Esophagus muscularis mucosa (tissue), 4 donors: ENCODE results near the gene ZNF423. TPM values are rescaled to one million over a fixed set of nuclear protein-coding genes. Genes with fewer than 3 reads are reported as not detected.

ENCODE experiments used
- DNase-seq: peaks from one replicate; pipeline ENCODE4 v3.0.0-alpha.2; 2017; ENCODE audit errors: extremely low spot score
- H3K27ac ChIP-seq, 4 donors: fragments of 200-600 bp; sonication (generic); replicated peaks in 1 of 4; 1 replicate in 3 of 4; 2 replicates in 1 of 4; pipeline ENCODE4 v1.5.1; 2016 to 2019; ENCODE audit warnings: mild to moderate bottlenecking in 1 of 4
- H3K27me3 ChIP-seq, 4 donors: fragments of 200-600 bp; sonication (generic); one replicate each; pipeline versions ENCODE4 v1.5.1 to v1.6.0; 2016 to 2019
- H3K36me3 ChIP-seq, 4 donors: fragments of 200-600 bp; sonication (generic); one replicate each; pipeline ENCODE4 v1.5.1; 2016 to 2019
- H3K4me1 ChIP-seq, 4 donors: fragments of 200-600 bp; sonication (generic); one replicate each; pipeline ENCODE4 v1.5.1; 2016 to 2019
- H3K4me3 ChIP-seq, 4 donors: fragments of 200-600 bp; sonication (generic); 1 replicate in 2 of 4; 2 replicates in 2 of 4; pipeline ENCODE4 v1.5.1; 2016 to 2019; ENCODE audit warnings: mild to moderate bottlenecking in 4 of 4, moderate library complexity in 1 of 4
- H3K9me3 ChIP-seq, 4 donors: fragments of 200-600 bp; sonication (generic); 1 replicate in 3 of 4; 2 replicates in 1 of 4; pipeline ENCODE4 v1.5.1; 2016 to 2019
- CTCF ChIP-seq, 3 experiments: fragments of 200-600 bp in 2 of 3; fragments of 450-650 bp in 1 of 3; sonication (generic) in 2 of 3; IDR thresholded peaks; one replicate each; pipeline ENCODE4 v1.5.1; 2017 to 2019; ENCODE audit warnings: antibody characterized with exemption in 3 of 3, mild to moderate bottlenecking in 2 of 3, moderate library complexity in 1 of 3
- EP300 ChIP-seq: sonication (generic); formaldehyde crosslinking; IDR thresholded peaks from one replicate; pipeline ENCODE4 v1.6.1; 2017; ENCODE audit warnings: antibody characterized with exemption
- POLR2A ChIP-seq: fragments of 450-650 bp; IDR thresholded peaks from one replicate; pipeline ENCODE4 v1.6.1; 2017; ENCODE audit warnings: antibody characterized with exemption, moderate library complexity, mild to moderate bottlenecking, low read depth
- POLR2AphosphoS5 ChIP-seq, 2 donors: sonication (generic); formaldehyde crosslinking; IDR thresholded peaks; one replicate each; pipeline ENCODE4 v1.6.1; 2017; ENCODE audit warnings: antibody characterized with exemption in 2 of 2
- WGBS: methylation state at CpG from one replicate; pipeline ENCODE4 v1.1.5; 2018; 5-methylcytosine and 5-hydroxymethylcytosine counted together
- intact Hi-C: fragments of 100-400 bp; cut with DNase I; formaldehyde crosslinking; loops from one replicate; pipeline ENCODE4 v1.15.1; 2023
- total RNA-seq, 4 donors: library from RNA; depleted of rRNA; stranded (reverse); fragments of >200 nt; gene quantifications; one replicate each; pipeline versions ENCODE4 v1.1.0 to v1.2.1, GENCODE V29; 2016

ZNF423 gene
- total RNA-seq, 4 donors from 2014 or later = 8.7 to 22.5 (median 10.3) TPM

- Histone ChIP-seq H3K27me3 (peaks cover 0 to 2% (median 0%) of the 10 kb centered on the region in 4 donors), H3K36me3 (peaks cover 0 to 3% (median 0%) of the 10 kb centered on the region in 4 donors), H3K4me1 (peaks cover 13 to 30% (median 24%) of the 10 kb centered on the region in 4 donors), H3K9me3 (no peaks in the 10 kb centered on the region), H3K27ac (peak overlapping the region in 3 of 4 donors; percentile 6 to 46 (median 42)), H3K4me3 (no peak overlapping the region)
- 58% methylated on average over 8 of the region's 8 CpGs for WGBS
- DNase-seq = no peak
- intact Hi-C loops = no loop called here
- TF ChIP-seq POLR2A (no peak), POLR2AphosphoS5 (IDR thresholded peaks at IDR 0.05) (no peak), CTCF (IDR thresholded peaks at IDR 0.05) (no peak), EP300 (no peak)
Observed at GRCh38 chr16:49843758-49844157, 12.2 kb downstream of the ZNF423 start.

GRCh38 chr16:49842972-49843371 lies 12.9 kb downstream of the ZNF423 start:
- DNase-seq = no peak
- Histone ChIP-seq H3K9me3 (no peaks in the 10 kb centered on the region), H3K4me3 (no peak overlapping the region), H3K36me3 (peaks cover 0 to 3% (median 0%) of the 10 kb centered on the region in 4 donors), H3K27me3 (peaks cover 0 to 6% (median 0%) of the 10 kb centered on the region in 4 donors), H3K27ac (peak overlapping the region in 2 of 4 donors; percentile 6 to 46), H3K4me1 (peaks cover 14 to 38% (median 32%) of the 10 kb centered on the region in 4 donors)
- intact Hi-C loops = no loop called here
- no peak for TF ChIP-seq POLR2A
- no peak for TF ChIP-seq CTCF (IDR thresholded peaks at IDR 0.05)
- TF ChIP-seq POLR2AphosphoS5 (IDR thresholded peaks at IDR 0.05) = no peak
- no peak for TF ChIP-seq EP300
- WGBS = 59% methylated on average over 4 of the region's 4 CpGs

GRCh38 chr16:49839017-49839825 lies 16.7 kb downstream of the ZNF423 start:
- intact Hi-C loops = no loop called here
- WGBS = 53% methylated on average over 21 of the region's 26 CpGs
- peak overlapping the region; percentile 44 to 57 (median 53) for H3K4me3 ChIP-seq
- H3K27ac ChIP-seq = peak overlapping the region; percentile 61 to 92 (median 82)
- H3K36me3 ChIP-seq = no peaks in the 10 kb centered on the region
- no peaks in the 10 kb centered on the region for H3K9me3 ChIP-seq
- peaks cover 47 to 76% (median 69%) of the 10 kb centered on the region in 4 donors for H3K4me1 ChIP-seq
- peaks cover 0 to 6% (median 0%) of the 10 kb centered on the region in 4 donors for H3K27me3 ChIP-seq
- TF ChIP-seq POLR2A = no peak
- no peak for TF ChIP-seq EP300
- no peak for TF ChIP-seq POLR2AphosphoS5 (IDR thresholded peaks at IDR 0.05)
- TF ChIP-seq CTCF (IDR thresholded peaks at IDR 0.05) = no peak
- DNase-seq = no peak

- H3K4me1 ChIP-seq = peaks cover 53 to 77% (median 72%) of the 10 kb centered on the region in 4 donors
- H3K9me3 ChIP-seq = no peaks in the 10 kb centered on the region
- DNase-seq = no peak
- peaks cover 0 to 6% (median 0%) of the 10 kb centered on the region in 4 donors for H3K27me3 ChIP-seq
- no peak for TF ChIP-seq POLR2A
- TF ChIP-seq POLR2AphosphoS5 (IDR thresholded peaks at IDR 0.05) = no peak
- no peak for TF ChIP-seq CTCF (IDR thresholded peaks at IDR 0.05)
- no peak for TF ChIP-seq EP300
- peak overlapping the region; percentile 44 to 57 (median 53) for H3K4me3 ChIP-seq
- H3K27ac ChIP-seq = peak overlapping the region; percentile 61 to 92 (median 82)
- 33% methylated on average over 15 of the region's 63 CpGs for WGBS
- no peaks in the 10 kb centered on the region for H3K36me3 ChIP-seq
- intact Hi-C loops = no loop called here
Observed at GRCh38 chr16:49838441-49839016, 17.4 kb downstream of the ZNF423 start.
